Hematopoietic multipotent progenitor cell treated with erythropoietin and hydrocortisone succinate and interleukin-3 and kit ligand, for 6 days (in vitro differentiated cells): ENCODE data around the gene XXYLT1.
"Not testable (repeated sequence)": the region's sequence is repeated elsewhere in the genome, so short reads cannot be mapped to it uniquely, and the experiment has no call there.

Source experiments
- DNase-seq: peaks from one replicate; pipeline ENCODE4 v3.0.0-alpha.2; 2015

Gene XXYLT1

GRCh38 chr3:195094191-195094921 is 176.6 kb downstream of the XXYLT1 start:
- DNase-seq: peak; percentile 61

- DNase-seq: no peak
Observed at GRCh38 chr3:195093731-195094130, 177.2 kb downstream of the XXYLT1 start.

- DNase-seq: not testable (repeated sequence)
Observed at GRCh38 chr3:195087840-195088601, 182.9 kb downstream of the XXYLT1 start.

DNA sequence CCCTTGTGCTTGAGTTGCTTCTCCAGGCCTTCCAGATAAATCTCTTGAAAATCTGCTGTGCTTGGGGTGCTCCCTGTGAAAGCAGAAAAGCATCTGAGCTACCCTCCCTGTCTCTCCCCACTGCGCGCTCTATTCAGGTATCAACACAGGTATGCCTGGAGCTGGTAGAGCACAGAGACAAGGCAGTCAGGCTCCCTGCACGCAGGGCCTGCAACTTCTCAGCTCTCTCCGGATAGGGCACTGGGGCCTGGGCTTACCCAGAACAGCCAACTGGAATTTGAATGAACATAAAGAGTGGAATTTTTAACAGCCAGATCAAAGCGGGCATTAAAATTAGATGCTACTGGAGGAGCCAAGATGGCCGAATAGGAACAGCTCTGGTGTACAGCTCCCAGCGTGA is 183.6 kb downstream of the XXYLT1 start:
- no peak for DNase-seq

GRCh38 chr3:195086885-195087284 is 184.1 kb downstream of the XXYLT1 start:
- DNase-seq: no peak

DNA sequence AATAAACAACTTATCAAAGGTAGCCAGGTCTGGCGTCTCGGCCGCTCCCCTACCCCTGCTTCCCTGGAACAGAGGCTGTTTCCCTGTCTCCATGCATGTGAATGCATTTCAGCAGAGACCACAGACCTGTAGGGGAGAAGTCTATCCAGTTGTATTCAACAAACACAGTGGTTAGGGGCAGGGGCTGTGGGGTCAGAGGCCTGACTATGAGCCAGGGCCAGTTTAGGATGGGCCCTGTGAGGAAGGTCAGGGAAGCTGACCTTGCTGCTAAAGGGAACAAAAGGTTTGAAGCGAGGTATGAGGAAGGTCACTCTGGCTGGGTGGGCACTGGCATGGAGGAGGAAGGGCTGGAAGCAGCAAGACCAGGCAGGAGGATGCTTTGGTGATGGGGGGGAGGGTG is 184.6 kb downstream of the XXYLT1 start:
- no peak for DNase-seq

GRCh38 chr3:195085356-195086130 is 185.4 kb downstream of the XXYLT1 start:
- no peak for DNase-seq

- no peak for DNase-seq
Observed at GRCh38 chr3:195084746-195085145, 186.2 kb downstream of the XXYLT1 start.

DNA sequence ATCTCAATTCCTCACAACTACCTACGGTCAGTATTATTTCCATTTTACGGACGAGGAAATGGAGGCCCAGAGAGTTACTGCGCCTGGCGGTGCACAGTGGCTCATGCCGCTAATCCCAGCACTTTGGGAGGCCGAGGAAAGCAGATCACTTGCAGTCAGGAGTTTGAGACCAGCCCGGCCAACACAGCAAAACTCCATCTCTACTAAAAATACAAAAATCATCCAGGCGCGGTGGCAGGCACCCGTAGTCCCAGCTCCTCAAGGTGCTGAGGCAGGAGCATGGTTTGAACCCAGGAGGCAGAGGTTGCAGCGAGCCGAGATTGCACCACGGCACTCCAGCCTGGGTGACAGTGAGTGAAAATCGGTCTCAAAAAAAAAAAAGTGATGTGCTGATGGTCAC is 187.3 kb downstream of the XXYLT1 start:
- no peak for DNase-seq

- no peak for DNase-seq
Observed at GRCh38 chr3:195082811-195083210, 188.1 kb downstream of the XXYLT1 start.

- peak; percentile 64 for DNase-seq
Observed at GRCh38 chr3:195081242-195081963, 189.6 kb downstream of the XXYLT1 start.

- no peak for DNase-seq
Observed at GRCh38 chr3:195080571-195081151, 190.3 kb downstream of the XXYLT1 start.

- DNase-seq: no peak
Observed at GRCh38 chr3:195080125-195080524, 190.8 kb downstream of the XXYLT1 start.

DNA sequence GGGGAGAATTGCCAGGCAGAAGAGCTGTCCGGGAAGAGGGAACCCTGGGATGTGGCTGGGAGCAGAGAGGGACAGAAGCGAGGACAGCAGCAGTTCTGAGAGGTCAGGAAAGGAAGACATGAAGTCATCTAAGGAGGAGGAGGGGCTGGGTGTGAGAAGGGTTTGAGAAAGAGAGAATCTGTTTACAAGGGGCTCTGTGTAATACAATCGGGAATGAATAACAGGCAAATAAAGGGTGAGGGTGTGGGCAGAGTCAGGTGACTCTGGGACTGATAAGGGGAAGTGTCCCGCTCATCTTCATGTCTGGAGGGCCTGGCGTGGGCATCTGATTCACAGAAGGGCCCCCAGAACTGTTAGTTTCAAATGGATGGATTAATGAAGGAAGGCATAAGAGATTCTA is 191.3 kb downstream of the XXYLT1 start:
- no peak for DNase-seq

DNA sequence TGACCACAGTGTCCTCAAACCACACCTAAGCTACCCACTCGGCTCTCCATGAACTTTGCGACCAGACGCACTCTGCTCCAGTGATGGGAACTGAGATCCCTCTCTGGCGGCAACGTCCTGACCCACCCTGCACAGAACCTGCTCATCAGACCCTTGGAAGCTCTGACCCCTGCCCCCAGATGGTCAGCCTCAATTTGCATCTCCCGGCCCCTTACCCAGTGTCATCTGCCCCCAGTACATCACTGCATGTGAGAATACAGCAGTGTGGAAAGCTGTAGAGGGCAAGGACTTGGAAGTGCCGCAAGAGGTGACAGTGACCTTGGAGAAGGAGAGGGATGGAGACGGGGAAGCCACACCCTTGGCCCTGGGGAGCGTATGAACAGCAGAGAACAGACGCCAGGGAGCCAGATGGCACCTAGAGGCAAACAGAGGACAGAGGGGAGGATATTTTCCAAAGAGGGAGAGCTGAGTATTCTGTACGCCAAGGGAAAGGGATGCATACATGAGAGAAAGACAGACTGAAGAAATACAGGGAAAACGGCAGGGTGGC is 192.0 kb downstream of the XXYLT1 start:
- no peak for DNase-seq

- no peak for DNase-seq
Observed at GRCh38 chr3:195077611-195078540, 193.1 kb downstream of the XXYLT1 start.

- DNase-seq: no peak
Observed at GRCh38 chr3:195076981-195077610, 193.9 kb downstream of the XXYLT1 start.

DNA sequence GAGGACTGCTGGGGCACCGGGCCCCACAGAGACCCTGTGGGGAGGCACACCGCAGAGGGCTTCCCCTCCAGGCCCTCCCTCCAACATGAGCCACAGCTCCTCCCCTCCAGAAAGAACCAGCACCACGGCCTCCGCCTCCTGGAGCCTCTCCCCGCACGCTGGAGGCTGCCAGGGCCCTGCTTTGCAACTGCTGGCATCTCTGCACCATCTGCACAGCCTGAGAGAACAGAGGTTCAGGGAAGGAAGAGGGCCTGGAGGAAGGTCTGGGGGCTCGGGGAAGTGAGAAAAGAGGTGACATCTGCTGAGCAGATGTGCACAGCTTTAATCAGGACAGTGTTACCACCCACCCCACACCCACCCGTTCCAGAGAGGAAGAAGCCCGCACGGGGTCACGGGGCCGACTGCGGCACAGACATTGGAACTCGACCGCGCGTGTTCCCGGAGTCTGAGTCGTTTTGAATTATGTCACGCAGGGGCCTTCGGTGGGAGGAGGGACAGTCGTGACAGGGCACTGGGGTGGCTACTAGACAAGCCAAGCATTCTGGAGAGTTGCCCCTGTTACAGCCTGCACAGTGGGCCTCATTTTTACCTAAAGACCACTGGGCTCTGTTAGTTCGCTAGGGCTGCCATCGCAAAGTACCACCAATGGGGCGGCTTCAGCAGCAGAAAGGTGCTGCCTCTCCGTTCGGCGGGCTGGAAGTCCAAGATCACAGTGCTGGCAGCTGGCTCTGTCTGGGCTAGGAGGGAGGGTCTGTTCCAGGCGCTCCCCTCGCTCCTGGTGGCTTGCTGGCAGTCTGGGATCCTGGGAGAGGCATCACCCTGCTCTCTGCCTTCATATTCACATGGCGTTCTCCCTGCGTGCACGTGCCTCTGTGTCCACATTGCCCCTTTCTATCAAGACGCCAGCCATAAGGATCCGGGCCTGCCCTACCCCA is 194.8 kb downstream of the XXYLT1 start:
- no peak for DNase-seq

DNA sequence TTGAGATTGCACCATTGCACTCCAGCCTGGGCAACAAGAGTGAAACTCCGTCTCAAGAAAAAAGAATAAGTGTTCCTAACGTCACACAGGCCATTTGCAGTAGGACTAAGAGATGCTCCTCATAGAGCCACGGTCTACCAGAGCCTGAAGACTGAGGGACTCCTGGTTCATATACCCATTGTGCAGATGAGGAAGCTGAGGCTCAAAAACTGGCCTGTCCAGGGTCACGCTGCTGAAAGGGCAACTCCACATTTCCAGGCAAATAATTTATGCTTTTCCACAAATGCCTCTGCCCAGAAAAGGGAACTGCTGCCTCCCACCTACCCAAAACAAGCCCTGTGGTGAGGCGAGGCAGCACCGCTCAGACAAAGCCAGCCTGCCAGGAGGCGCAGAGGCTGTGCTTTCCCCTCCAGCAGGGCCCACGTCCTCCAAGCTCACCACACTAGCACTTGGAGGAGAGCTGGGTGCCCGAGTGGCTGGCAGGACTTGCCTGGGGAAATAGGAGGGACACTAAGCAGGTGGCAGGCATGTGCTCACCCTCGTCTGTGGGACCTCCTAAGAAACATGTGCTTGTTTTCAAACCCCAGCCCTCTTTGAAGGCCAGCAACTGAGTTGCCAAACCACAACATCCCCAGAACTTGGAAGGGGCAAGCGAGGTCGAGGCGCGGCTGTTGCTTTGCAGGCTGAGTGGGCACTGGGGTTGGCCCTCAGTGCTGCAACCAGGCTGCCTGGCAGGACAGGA is 195.6 kb downstream of the XXYLT1 start:
- no peak for DNase-seq
